Effector CD8-positive, alpha-beta T cell (primary cell): ENCODE results near the gene TSHR.
A peak's percentile ranks its signal among the peaks of the same experiment; 100 is the strongest.
"Not testable (repeated sequence)": the region's sequence is repeated elsewhere in the genome, so short reads cannot be mapped to it uniquely, and the experiment has no call there.

ENCODE experiments used
- DNase-seq: peaks from one replicate; lab custom pipeline; 2025; lab: John Stamatoyannopoulos, UW

TSHR gene

GRCh38 chr14:80951491-80951890 lies 3.9 kb upstream of the TSHR start:
- DNase-seq = no peak

GRCh38 chr14:80953211-80953610 lies 2.2 kb upstream of the TSHR start:
- not testable (repeated sequence) for DNase-seq

- peak; percentile 62 for DNase-seq
These were observed 628 bp upstream of the TSHR start for GRCh38 chr14:80954687-80955299.

GRCh38 chr14:80956102-80956501 lies 681 bp downstream of the TSHR start:
- no peak for DNase-seq

- DNase-seq = no peak
These were observed 1.5 kb downstream of the TSHR start for GRCh38 chr14:80956922-80957321.

- DNase-seq = no peak
These were observed 2.2 kb downstream of the TSHR start for GRCh38 chr14:80957613-80958012.

- DNase-seq = no peak
These were observed 2.8 kb downstream of the TSHR start for GRCh38 chr14:80958226-80958625.

GRCh38 chr14:80958939-80959338 lies 3.5 kb downstream of the TSHR start:
- DNase-seq = no peak

GRCh38 chr14:80959496-80959895 lies 4.1 kb downstream of the TSHR start:
- no peak for DNase-seq

- no peak for DNase-seq
These were observed 9.6 kb downstream of the TSHR start for GRCh38 chr14:80965037-80965436.

- DNase-seq = no peak
These were observed 18.7 kb downstream of the TSHR start for GRCh38 chr14:80973931-80974641.

GRCh38 chr14:80974679-80975078 lies 19.3 kb downstream of the TSHR start:
- no peak for DNase-seq

- DNase-seq = no peak
These were observed 21.8 kb downstream of the TSHR start for GRCh38 chr14:80977221-80977620.

- no peak for DNase-seq
These were observed 23.0 kb downstream of the TSHR start for GRCh38 chr14:80978403-80978802.

- no peak for DNase-seq
These were observed 24.5 kb downstream of the TSHR start for GRCh38 chr14:80979951-80980350.

- DNase-seq = no peak
These were observed 25.7 kb downstream of the TSHR start for GRCh38 chr14:80981156-80981555.

- DNase-seq = no peak
These were observed 26.3 kb downstream of the TSHR start for GRCh38 chr14:80981673-80982072.

- DNase-seq = no peak
These were observed 27.3 kb downstream of the TSHR start for GRCh38 chr14:80982711-80983110.

GRCh38 chr14:80987235-80988032 lies 32.0 kb downstream of the TSHR start:
- peak; percentile 36 for DNase-seq

- DNase-seq = no peak
These were observed 32.8 kb downstream of the TSHR start for GRCh38 chr14:80988192-80988591.

- no peak for DNase-seq
These were observed 33.5 kb downstream of the TSHR start for GRCh38 chr14:80988735-80989429.

GRCh38 chr14:80992580-80992979 lies 37.2 kb downstream of the TSHR start:
- DNase-seq = no peak
